ENCODE data around the gene PTPRK.

Gene PTPRK

DNA sequence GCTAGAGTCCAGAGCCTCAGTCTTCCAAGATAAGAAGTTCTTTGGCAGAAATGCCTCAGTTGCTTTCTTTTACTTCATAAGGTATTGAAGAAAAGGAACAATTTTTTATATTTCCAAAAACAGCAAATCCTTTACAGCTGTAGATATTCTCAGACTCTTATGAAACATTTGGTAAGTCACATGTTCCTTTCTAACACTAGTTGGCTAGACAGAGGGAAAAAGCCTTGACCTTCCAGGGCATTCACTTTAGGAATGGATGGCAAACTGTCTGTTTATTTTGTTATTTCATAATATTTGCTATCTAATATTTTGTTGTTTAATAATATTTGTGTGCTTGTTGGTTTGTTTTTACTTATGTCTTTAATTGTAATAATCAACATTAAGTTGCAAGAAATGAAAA is 140.8 kb downstream of the PTPRK start:
- no peak for DNase-seq

DNA sequence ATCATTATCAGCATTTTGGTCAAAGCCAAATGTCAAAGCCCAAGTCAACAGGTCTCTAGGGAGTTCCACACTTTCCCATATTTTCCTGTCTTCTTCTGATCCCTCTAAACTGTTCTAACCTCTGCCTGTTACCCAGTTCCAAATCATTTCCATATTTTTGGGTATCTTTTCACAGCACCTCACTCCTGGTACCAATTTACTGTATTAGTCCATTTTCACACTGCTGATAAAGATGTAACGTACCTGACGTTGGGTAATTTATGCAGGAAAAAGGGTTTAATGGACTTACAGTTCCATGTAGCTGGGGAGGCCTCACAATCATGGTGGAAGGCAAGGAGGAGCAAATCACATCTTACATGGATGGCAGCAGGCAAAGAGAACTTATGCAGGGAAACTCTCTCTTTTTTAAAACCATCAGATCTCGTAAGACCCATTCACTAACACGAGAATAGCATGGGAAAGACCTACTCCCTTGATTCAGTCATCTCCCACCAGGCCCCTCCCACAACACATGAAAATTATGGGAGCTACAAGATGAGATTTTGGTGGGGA is 143.4 kb downstream of the PTPRK start:
- no peak for DNase-seq

DNA sequence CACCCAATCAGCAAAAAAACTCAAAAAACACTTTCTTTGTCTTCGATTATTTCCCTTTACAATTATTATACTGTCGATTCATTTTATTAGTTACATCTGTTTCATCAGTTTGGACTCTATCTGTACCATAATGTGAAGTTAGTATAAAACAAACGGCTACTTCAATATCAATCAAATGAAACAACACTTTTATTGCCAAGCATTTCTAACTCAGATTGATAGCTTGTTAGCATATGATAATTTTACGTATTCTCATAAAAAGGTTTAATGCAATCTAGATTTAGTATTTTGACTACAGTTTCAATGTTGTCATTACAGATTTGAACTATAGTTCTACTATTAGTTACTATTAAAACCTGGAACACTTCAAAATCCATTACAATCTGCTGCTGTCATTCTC is 149.3 kb downstream of the PTPRK start:
- DNase-seq: no peak

- no peak for DNase-seq
These were observed 150.3 kb downstream of the PTPRK start for GRCh38 chr6:128370072-128370471.

GRCh38 chr6:128368213-128368944 is 152.0 kb downstream of the PTPRK start:
- DNase-seq: no peak

DNA sequence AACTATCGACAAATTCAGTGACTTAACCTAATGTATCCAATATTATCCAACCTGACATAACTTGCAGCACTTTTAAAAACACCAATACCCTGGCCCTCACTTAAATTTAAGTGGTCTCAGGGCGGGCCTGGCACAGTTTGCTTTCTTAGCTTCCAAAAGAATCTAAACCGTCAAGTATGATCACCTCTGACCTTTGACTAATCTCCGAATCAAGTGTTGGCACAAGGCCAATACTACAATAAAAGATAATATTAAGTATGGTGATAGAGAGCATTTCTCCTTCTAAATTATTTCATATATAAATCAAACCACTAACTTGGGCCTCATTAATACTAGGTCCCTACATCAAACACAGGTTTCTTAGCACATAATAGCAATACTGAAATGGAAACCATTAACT is 153.0 kb downstream of the PTPRK start:
- DNase-seq: no peak

- no peak for DNase-seq
These were observed 154.8 kb downstream of the PTPRK start for GRCh38 chr6:128365520-128366160.

DNA sequence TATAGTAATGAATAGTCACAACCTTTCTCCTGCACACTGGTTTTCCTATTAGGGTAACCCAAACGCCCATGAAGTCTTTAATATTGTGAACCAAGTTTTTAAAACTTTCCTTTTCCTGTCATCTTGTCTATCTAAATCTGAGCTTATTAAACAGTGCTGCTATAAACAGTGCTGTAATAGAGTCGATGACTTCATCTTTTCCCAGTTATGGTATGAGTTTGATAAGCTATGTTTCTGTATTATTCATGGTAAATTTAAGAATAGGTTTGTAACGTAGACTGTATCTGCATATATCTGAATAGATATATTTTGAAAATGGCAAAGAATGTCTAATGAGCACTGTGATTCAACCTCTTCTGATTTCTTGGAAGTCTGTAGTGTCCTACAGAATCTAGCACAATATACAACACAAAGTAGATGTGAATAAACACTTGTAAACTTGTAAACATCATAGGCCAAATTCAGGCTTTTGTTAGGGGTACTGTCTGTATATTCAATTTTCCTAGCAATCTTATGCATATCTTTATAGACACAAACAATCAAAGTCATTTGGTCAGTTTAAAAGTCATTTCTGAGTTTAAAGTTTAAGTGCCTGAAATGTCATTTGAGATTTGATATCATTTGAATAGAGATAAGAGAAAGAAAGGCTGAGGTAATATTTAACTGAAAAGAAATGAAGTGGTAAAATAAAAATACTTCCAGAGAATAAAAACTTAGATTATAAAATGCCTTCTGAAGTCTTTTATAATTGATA is 155.5 kb downstream of the PTPRK start:
- no peak for DNase-seq

DNA sequence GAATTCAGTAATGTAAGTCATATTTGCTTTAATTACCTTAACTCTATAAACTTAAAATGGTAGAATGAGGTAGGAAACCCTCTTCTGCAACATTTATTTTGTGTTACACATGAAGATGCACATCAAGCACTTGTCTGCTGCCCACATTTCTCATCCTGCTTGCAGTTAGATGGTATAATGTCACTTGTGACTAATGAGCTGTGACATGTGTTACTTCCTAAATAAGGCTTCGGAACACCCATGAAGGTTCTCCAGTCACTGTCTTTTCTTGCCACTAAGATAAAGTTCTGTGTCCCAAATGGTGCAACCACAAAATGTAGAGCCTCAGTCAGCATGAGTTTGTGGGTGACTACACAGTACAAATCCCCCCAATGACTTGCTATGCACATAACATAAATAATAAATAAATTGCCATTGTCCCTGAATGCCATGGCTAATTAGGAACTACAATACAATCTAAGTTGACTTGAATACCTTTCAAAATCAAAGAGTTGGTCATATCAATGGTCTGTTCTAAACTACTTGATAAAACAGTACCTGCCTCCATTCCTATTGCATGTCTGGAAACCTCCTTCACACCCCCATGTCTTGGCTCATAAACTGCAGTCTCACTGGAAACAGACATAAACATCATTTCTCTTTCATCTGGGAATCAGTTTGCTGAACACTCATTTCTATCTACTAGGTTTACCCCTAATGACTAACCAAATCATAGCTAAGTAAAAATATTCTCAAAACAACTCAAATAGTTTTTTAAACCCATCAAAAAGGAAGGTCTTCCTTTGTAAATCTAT is 157.2 kb downstream of the PTPRK start:
- DNase-seq: no peak

- no peak for DNase-seq
These were observed 159.0 kb downstream of the PTPRK start for GRCh38 chr6:128361378-128361777.

DNA sequence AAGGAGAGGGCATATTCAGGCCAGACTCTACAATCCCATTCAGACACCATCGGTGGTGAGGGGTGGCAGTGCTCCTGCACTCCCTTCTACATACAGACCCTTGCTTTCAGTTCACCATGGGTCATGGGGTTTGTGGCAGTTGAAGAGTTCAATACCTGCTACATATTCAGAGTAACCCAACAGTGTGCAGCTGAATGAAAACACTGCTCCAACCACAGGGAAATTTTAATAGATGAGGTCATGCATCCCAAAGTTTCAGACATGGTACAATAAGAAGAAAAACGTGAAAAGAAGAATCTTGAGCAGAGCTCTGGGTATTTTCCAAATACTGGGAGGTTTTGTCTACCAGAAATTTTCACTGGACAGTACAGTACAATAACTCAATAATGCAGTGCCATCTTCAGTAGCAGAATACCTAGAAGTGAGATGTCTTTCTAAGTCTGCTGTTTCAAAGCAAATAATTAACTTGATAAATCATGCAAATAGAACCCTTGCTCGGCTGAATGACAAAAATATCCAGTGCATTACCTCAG is 162.1 kb downstream of the PTPRK start:
- DNase-seq: no peak

GRCh38 chr6:128357392-128358130 is 162.8 kb downstream of the PTPRK start:
- DNase-seq: no peak

GRCh38 chr6:128352366-128352765 is 168.0 kb downstream of the PTPRK start:
- DNase-seq: no peak

DNA sequence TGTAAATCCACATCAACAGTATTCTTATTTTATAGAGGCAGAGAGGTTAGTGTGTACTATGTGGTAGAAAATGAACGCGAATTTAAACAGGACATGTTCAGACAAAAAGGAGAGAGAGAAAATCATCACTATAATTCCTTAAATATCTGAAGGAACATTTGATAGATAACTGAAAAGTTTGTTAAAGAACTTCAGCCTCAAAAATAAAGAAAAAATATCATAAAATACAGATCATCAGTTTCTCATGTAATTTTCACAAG is 169.2 kb downstream of the PTPRK start:
- no peak for DNase-seq

- DNase-seq: no peak
These were observed 169.8 kb downstream of the PTPRK start for GRCh38 chr6:128350416-128351254.

DNA sequence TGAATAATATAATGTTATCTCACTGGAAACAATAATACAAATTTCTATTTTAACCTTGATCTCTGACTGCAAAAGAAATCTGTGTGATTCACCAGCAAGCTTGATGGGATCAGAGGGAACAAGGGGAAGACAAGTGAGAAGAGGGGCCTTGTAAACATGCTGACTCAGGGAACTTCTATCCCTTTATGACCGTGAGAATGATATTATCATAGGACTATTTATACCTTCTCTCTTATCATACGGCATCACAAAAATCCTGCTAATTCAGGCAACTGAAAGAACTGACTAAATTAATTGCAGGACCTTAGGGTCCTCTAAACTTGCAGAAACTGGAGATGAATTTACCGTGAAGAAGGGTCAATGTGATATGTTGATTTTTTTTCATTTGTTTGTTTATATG is 173.3 kb downstream of the PTPRK start:
- DNase-seq: no peak

GRCh38 chr6:128346569-128346968 is 173.8 kb downstream of the PTPRK start:
- DNase-seq: no peak

GRCh38 chr6:128345278-128345677 is 175.1 kb downstream of the PTPRK start:
- DNase-seq: no peak

DNA sequence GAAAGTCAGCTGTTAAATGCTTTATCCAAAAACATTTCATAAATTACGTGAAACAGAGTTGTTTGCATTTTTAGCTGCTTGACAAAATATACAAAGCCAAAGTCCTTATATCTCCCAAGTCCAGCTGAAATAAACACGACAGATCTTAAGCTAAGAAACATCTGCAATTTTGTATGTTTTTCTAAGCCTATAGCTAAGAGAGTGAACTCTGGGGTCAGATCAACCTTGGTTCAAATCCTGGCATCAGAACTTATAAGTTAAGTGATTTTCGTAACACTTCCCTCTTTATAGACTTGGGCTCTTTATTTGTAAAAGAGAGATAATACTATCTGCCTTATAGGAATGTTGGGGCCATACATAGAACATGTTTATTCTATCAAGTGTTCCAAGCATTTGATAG is 176.7 kb downstream of the PTPRK start:
- DNase-seq: no peak

DNA sequence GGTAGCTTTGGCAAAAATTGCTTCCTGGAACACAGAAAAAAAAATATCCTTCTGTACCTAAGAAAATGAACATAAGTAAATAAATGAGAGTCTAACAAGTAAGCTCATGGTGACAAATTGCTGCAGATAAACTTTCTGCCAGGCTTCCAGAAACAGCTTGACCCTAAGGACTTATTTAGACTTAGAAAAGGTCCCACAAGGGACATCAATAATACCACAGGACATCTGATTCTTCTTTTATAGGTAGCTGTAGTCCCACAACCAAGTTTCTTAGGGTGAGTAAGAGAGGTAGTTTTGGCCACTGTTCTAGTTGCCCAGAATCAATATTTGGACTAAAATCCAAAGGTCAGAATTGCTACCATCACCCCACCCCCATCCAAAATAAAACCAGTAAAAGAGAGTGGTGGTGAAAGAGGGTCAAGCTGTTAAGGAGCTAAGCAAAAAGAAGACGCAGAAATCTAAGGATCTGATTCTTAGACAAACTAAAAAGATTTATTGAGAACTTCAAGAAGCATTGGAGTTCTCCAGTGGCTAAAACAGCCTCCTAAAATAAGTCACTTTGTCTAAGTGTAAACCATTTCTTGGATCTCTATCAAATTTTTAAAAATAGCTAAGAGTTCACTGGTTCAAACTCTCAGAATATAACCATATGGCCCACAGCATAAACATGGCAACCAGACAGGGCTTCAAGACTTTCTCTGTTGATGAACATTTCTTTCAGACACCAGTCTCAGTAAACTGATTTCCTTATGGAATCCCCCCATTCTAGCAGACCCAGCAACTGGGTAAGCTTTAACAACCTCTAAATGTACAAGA is 180.6 kb downstream of the PTPRK start:
- no peak for DNase-seq

Measured in inflammatory macrophage treated with lipopolysaccharide for 4 hours (primary cell).